Measurements from ENCODE around the gene TAB2.
"Not testable (repeated sequence)": the region's sequence is repeated elsewhere in the genome, so short reads cannot be mapped to it uniquely, and the experiment has no call there.

TAB2 gene

DNA sequence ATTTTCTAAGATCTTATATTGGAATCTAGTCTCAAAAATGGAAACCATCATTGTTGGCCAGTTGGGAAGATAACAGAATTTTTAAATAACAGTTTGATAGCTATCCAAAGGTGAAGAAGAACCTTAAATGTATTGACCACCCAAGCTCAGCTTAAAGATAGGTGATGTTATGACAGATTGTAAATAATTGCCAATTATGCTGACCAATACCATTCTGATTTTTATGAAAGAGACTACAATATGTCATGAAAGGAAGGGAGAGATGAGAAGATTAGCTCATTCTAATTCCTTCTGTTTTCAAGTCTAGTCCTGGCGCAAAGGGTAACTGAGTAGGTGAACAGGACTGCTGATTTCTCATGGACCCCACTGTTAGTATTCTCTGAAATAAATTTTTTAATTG lies 5.7 kb upstream of the TAB2 start:
- DNase-seq (ENCODE audit: low read depth): no peak

DNA sequence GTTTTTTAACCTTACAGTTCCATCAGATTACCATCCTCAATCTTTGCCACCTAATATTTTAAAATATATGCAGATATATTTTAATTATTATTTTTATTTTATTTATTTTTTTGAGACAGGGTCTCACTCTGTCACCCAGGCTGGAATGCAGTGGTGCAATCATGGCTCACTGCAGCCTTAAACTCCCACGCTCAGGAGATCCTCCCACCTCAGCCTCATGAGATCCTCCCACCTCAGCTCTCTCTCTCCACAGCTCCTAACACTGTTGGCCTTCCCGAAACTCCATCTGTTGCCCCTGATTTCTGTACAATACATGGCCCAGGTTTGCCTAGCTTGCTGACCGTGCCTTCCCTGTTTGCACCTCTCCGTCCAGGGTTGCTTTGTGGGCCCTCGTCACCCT lies 4.4 kb upstream of the TAB2 start:
- no peak for DNase-seq (ENCODE audit: low read depth)

DNA sequence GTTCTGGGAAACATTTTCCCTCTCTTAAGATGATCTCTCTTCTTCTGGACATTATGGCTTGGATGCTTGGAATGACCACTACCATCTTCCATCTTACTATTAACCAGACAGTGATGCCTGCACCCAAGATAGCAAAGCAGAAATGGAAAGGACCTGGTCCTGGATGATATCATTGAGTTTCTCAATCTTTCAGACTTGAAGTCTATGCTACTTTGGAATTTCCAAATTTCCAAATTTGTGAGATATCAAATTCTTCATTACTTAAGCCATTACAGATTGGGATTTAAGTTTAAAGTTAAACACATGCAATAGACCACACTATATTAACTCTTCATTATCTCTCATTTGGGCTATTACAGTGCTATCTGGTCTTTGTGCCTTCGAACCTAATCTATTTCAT lies 3.7 kb upstream of the TAB2 start:
- no peak for DNase-seq (ENCODE audit: low read depth)

DNA sequence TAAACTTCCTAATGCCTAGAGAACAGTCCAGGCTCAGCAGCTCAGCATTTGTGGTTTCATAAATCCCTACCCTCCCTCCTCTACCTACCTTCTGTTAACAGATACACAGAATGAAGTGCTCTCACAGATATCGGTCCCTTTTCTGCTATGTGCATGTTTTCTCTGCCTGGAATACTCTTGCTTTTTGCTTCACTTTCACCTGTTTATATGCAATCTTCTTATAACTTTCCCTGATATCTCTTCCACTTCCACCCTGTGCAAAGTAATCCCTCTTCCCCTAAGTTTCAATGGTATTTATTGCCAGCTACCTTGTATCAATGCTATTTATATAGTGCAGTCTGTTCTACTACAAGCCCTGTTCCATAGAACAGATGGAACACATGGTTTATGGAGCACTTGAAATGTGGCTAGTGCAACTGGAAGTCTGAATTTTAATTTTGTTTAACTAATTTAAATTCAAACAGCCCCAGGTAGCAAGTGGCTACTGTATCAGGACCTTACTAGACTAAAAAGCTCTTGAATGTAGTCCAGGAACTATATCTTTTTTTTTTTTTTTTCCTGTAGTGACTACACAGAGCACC lies 3.1 kb upstream of the TAB2 start:
- no peak for DNase-seq (ENCODE audit: low read depth)

DNA sequence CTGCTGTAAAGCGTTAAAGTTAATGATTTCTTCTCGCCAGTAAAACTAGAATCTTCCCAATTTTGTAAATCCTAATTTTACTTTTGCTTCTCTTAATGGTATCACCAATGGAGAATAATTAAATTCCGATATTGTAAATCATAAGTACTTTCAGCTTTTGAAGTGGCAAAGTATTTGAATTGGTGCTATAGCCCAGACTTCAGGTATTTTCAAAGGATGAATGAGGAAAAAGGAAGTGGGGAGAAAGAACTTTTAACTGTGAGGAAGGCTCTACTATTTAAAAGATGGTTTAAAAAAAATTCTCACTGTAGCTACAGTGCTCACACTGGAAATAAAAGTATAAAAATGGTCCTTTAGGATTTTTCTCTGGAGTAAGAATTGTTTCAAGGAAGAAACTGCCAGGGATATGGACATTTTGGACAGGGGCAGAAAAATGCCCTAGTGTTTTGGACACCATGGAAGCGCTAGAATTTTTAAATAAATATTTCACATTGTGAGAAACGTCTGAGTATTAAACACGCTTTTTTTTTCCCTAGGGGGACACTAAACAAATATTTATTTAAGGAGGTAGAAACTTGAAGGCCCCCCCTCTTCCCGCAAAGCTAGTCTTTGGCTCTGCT lies 1.3 kb upstream of the TAB2 start:
- no peak for DNase-seq (ENCODE audit: low read depth)

DNA sequence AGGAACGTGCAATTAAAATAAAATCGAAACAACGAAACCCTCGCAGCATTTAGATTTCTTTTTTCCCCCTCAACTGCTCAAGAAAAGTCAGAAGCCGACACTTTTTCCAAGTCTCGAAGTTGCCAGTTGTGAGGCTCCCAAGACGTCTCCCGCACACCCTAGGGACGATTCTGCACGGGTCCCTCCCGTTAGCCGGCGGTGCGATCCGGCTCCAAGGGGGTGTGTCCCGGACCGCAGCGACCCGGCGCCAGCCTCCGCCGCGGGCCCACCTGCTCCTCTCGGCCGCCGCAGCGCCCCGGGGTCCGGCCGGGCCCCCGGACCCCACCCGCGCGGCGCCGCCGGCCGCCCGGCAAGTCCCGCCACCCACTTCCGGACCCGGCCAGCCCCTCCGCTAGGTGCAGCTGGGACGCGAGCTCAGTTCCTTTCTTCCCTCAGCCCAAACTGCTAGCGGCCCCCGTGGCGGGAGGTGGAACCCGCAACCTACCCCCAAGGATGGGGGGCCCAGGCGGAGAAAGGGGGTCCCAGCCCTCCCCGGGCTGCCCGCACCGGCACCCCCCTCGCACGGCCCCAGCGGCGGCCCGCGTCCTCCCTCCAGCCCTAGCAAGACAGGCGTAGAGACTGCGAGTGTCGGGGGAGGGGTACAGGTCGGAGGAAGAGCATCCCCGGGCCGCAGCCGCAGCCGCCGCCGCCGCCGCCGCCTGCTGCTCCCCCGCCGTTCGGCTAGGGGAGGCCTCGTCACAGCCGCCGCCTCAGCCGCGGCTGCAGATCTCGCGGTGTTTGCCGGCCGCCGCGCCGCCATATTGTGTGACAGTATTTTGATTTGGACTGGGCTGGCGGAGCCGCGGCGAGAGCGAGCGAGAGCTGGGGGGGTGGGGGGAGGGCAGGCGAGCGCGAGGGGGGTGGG lies 520 bp upstream of the TAB2 start:
- peak; percentile 81 for DNase-seq (ENCODE audit: low read depth)

DNA sequence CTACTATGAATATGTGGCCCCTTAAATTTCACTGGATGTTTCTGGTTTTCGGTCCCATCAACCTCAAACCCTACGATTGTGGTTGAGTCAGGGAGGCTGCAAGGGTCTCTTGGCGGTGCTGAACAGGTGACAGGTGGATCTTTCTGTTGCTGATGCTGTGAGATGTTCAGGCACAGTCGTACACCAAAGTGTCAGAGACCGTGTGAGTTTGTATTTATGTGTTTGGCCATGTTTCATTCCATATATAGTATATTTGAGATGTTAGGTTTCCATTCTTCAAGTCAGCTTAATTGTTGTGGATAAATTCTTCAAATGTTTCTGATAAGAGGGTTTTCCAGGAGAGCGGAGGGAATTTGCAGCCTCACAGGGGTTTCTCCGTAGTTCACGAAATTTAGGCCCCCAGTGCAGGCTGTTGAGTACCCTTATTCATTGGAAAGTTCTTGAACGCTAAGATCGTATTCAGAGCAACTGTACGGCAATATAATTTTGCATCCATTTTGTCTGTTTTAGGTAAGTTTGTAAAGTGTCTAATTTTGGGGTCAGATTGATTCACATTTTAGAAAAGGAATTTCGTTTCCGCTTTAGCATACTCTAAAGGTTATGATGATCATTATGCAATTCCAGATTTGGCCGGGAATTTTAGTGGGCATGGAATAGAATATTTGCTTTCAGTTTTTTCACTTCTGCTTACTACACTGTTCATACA lies 1.2 kb downstream of the TAB2 start:
- no peak for DNase-seq (ENCODE audit: low read depth)

DNA sequence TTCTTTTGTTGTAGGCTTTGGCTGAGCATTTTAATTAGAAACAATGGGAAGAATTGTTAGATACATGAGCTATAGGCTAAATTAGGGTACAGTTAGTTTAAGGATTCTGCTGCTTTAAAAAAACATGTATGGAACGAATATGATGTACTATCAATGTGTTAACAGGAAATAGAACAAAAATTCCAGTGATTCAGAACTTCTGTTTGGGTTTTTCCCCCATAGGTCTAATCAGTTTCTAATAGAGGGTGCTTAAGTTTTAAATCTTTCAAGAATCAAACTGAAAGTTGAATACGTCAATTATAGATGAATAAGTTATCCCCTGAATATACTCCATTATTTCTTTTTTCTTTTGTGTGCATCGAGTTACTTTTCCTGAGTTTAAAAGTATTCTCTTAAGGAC lies 1.9 kb downstream of the TAB2 start:
- DNase-seq (ENCODE audit: low read depth): no peak

DNA sequence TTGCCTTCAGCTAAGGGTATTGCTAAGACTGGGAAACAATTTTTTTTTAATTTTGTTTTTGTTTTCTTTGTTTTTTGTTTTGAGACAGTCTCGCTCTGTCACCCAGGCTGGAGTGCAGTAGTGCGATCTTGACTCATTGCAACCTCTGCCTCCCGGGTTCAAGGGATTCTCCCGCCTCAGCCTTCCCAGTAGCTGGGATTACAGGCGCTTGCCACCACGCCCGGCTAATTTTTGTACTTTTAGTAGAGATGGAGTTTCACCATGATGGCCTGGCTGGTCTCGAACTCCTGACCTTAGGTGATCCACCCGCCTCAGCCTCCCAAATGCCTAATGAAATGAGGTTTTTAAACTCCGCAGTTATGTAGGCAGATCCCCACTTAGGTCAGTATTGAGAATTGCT lies 2.5 kb downstream of the TAB2 start:
- DNase-seq (ENCODE audit: low read depth): not testable (repeated sequence)

DNA sequence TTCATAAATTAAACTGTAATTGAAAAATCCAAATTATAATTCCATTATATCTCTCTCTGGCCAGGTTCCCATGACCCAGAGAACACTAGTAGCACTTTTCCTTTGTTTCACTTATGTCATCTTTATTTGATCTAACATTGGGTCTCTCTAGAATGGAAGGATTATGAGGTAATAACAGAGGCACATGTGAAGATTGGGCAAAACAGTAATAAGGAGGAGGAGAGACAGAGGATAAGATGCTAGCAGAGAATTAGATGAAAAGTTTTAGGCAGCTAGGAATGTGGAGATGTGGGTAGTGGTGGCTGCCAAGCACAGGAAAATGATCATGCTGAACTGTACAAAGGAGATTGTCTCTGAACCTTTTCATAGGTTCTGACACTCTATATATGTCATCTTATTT lies 3.3 kb downstream of the TAB2 start:
- DNase-seq (ENCODE audit: low read depth): no peak

DNA sequence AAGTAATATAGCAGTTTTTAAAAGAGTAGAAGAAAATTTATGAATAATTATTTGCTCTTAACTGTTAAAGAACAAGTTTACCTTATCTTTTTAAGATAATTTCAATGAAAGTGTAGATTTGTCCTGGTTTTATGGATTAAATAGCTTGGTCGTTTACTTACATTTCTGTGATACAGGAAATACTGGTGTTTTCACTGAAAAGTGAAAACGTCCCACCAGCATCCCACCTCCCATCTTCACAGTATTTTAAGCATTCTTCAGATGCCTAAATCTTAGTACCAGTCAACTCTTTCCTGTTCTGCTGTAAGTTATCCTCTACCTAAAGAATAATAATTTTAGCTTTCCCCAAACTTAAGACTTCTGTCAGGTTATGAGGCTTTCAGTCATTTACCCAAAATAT lies 5.8 kb downstream of the TAB2 start:
- no peak for DNase-seq (ENCODE audit: low read depth)

DNA sequence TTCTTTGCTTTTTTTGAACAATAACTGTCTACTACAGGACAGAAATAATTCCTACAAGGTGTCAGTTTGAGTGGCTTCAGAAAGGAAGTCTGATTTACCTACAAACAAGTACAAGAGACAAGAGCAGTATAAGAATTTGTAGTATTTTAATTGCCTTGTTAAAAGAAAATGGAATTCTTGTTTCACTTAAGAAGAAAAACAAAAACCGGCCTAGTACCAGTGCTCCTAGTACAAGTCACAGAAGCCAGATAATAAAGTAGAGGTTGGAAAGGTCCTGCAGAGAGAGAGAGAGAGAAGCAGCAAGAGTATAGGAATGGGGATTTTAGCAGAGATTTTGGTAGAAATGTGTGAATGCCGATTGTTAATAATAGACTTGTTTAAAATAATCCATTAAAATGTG lies 6.4 kb downstream of the TAB2 start:
- no peak for DNase-seq (ENCODE audit: low read depth)

DNA sequence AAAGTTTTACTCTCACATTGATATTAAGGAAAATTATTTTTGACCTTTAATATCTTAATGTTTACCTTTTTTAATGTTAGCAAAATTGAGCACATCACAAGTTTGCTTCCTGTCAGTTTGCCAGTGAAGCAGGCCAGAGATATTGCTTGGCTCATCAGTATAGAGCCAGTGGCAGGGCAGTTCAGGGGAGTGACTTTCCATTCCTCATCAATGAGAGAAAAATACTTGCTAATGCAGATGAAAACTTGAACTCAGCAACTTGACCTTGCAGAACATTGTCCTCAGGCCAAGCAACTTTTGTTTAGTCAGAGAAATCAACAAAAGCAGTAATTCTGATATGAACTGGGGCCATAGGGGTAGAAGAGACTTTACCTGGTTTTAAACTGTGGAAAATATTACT lies 6.9 kb downstream of the TAB2 start:
- DNase-seq (ENCODE audit: low read depth): no peak

DNA sequence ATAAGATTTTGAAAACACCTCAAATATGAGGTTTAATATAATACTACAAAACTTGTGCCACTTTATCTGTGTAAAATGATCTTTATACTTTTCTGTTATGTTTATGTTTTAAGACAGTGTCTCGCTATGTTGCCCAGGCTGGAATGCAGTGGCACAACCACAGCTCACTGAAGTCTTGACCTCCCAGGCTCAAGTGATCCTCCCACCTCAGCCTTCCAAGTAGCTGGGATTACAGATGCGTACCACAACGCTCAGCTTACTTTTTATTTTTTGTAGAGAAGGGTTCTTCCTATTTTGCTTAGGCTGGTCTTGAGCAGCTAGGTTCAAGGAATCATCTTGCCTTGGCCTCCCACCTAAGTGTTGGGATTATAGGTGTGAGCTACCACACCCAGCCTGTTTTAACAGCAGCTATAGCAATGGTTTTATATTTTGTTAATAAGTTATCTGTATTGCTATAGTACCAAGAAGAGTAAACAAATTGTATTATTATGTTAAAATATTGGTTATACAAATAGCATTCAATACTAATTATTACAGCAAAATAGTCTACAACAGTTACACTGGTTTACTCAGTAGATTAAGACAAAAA lies 8.2 kb downstream of the TAB2 start:
- no peak for DNase-seq (ENCODE audit: low read depth)

DNA sequence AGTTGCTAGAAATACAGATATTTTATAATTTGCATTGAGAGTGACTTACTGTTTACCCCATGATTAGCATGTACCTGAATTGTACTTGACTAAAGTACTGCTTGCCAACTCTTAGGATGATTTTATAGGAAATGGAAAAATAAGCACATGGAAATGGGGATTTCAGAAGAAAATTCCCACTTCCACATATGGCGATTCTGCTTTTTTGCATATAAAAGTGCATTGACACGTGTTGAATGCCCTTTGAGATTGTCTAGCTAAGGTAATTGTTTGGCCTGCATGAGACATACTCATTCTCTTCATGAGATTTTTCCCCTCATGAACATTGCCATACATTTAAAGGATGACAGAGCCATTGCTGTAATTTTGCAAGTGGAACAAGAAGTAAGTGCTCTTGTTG lies 10.1 kb downstream of the TAB2 start:
- no peak for DNase-seq (ENCODE audit: low read depth)

DNA sequence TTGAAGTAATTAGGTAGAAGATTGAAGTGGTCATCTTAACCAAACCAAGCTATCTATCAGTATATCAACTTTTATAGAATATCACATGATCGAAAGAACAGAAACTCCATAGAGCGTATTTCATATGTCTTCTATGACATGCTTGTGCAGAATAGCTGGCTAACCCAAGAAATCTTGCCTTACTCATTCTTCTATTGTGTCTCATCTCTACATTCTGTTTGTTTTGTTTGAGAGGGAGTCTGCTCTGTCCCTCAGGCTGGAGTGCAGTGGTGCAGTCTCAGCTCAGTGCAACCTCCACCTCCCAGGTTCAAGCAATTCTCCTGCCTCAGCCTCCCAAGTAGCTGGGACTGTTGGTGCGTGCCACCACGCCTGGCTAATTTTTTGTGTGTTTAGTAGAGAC lies 10.6 kb downstream of the TAB2 start:
- no peak for DNase-seq (ENCODE audit: low read depth)

DNA sequence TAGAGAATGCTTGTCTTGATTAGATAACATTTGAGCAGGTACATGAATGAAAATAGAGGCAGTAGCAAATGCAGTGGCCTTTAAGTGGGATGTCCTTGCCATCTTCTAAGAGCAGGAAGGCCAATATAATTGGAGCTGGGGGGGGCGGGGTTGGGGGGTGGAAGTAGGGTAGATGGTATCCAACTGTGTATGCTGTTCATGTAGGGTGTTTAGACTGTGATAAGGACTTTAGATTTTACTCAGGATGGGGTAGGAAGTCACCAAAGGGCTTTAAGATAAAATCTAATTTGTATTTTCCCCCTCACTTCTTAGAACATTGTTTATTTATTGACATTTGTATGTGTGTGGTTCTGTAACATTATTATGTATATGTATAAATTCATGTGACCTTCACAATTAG lies 12.0 kb downstream of the TAB2 start:
- no peak for DNase-seq (ENCODE audit: low read depth)

DNA sequence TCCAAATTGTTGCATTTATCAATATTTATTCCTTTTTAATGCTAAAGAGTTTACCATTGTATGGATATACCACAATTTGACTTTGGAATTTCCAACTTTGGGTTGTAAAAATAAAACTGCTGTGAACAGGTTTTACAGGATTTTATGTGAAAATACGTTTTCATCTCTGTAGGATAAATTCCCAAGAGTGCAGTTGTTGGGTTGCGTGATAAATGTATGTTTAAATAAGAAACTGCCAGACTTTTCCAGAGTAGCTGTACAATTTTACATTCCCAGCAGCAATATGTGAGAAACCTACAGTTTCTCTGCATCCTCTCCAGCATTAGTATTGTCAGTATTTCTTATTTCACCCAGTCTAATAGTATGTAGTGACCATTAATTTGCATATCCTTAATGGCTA lies 12.6 kb downstream of the TAB2 start:
- no peak for DNase-seq (ENCODE audit: low read depth)

DNA sequence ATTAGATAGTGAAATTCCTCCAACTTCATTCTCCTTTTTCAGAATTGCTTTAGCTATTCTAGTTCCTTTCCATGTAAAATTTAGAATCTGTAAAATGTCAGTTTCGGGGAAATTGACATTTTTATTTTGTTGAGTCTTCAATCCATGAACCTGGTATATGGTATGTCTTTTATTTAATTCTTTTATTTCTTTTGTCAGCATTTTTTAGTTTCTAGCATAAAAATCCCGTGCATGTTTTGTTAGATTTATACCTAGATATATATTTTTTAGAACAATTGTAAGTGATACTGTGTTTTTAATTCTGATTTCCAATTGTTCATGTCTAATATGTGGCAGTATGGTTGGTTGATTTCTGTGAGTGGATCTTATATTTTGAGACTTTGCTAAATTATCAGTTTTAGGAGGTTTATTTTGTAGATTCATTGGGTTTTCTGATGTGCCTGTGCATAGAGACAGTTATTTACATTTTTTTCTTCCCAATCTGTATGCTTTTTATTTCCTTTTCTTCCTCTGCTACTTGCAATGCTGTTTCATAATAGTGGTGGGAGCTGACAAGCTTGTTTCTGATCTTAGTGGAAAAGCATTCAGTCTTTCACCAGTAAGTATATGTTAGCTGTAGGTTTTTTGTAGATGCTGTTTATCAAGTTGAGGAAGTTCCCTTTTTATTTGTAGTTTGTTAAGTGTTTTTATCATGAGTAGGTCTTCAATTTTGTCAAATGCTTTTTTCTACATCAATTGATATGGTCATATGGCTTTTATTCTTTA lies 13.7 kb downstream of the TAB2 start:
- no peak for DNase-seq (ENCODE audit: low read depth)

DNA sequence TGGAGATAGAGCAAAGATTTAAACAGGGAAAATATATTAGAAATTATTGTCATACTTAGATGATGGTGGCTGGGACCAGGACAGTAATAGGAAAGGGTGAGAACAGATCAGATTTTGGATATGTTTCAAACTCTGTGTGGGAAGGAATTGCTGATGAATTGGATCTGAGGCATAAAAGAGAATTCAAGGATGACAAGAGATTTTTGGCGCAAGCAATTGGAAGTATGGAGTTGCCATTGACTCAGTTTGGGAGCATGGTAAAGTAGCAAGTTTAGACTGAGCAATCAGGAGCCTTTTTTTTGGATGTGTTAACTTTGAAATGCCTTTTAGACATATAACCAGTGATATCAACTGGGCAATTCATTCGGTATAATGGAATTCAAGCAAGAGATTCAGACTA lies 14.4 kb downstream of the TAB2 start:
- DNase-seq (ENCODE audit: low read depth): no peak

DNA sequence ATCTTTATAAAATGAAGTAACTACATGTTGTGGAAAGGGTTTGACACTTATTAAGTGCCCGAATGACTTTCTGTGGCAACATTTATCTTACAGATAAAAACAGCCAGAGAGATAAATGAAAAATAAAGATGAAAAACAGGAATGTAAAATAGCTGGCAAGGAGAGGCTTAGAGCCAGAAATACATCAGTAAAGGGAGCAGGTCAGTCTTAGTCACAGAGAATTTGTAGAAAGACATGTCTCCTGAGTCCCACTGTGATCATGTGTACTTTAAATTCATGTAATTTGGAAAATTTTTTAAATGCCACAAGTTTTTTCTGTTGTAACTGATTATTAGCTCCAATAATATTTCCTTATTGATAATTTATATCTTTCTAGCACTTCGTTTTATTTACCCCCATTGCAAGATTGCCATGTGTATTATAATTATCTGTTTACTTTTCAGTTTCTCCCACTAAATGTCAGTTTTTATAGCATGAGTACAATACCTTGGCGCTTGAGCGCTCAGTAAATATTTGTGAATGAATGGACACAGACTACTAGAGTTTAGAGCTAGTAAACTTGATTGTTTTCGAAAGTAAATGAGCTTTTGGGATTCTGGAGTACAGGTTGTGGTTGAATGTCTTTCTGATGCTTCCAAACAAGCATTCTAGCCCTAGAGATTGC lies 15.2 kb downstream of the TAB2 start:
- DNase-seq (ENCODE audit: low read depth): no peak

Measured in activated gamma-delta T cell treated with anti-CD3 and anti-CD28 coated beads, Interleukin-2, amount 50 U/mL, for 16 hours (primary cell).